Measurements from ENCODE around the gene IARS2.
"Not testable (repeated sequence)": the region's sequence is repeated elsewhere in the genome, so short reads cannot be mapped to it uniquely, and the experiment has no call there.

Gene IARS2

DNA sequence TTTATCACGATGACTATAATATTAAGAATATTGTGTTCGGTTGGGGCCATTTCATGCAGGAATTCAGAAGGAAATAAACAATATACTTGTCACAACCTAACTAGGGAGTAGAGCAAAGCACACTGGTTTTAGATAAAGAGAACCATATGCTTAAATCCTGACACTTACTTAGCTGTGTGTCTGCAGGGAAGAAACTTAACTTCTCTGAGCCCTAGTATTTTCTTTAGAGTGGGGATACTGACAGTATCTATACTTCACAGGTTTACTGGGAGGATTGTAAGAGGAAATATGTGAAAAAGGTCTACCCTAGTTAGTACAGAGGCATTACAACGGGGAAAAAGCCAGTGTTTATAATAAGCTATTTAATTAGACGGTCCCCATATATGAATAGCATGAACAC is 72.9 kb downstream of the IARS2 start:
- DNase-seq (ENCODE audit: low spot score) = no peak

DNA sequence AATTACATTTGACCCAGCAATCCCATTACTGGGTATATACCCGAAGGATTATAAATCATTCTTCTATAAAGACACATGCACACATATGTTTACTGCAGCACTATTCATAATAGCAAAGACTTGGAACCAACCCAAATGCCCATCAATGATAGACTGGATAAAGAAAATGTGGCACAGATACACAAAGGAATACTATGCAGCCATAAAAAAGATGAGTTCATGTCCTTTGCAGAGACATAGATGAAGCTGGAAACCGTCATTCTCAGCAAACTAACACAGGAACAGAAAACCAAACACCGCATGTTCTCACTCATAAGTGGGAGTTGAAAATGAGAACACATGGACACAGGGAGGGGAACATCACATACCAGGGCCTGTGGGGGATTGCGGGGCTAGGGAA is 76.0 kb downstream of the IARS2 start:
- not testable (repeated sequence) for DNase-seq (ENCODE audit: low spot score)

DNA sequence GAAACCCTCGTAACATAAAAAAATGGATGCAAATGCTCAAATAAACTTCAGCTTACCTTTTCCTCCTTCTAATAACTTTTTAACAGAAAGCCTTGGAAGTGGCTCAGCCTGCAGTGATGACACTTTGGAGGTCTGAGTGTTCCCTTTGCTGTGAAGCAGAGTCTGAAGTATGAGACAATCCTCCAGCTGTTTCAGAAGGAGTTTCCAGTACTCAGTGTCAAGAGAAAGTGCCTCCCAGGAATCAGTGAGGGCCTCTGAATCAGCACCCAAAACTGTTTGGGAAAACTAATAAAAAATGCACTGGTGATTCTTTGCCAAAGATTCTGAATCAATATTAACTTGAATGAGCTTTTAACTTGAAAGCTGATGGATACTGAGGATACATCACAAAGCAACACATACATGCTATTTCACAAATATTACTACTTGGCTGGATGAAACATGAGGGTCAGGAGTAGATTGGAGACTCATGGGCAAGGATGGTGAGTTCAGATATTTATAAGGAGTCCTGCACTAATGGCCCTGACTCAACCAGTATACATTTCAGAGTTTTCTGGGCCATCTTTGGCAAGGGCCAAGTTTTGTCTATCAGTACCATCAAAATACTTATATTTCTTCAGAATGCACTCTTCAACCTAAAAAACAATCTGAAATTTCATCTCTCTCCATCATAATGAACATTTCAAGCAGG is 77.0 kb downstream of the IARS2 start:
- DNase-seq (ENCODE audit: low spot score) = no peak

DNA sequence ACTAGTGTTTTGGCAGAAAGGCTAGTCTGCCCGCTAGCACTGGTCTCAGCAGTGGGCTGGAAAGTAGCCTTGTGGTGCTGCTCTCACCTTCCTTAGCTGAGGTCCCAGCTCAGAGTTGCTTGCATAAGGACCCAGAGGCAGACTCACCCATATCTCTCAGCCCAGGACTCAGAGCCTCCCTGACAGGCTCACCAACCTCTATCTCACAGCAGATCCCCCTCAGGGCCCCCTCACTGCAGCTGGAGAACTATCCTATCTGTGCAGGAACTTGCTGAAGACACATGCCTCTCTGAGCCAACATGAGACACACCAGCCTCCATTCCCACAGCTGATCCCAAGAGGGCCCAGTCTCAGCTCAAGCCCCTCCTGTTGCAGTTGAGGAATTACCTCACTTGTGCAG is 82.6 kb downstream of the IARS2 start:
- DNase-seq (ENCODE audit: low spot score) = no peak

- DNase-seq (ENCODE audit: low spot score) = no peak
Observed at GRCh38 chr1:220182111-220182510, 88.2 kb downstream of the IARS2 start.

DNA sequence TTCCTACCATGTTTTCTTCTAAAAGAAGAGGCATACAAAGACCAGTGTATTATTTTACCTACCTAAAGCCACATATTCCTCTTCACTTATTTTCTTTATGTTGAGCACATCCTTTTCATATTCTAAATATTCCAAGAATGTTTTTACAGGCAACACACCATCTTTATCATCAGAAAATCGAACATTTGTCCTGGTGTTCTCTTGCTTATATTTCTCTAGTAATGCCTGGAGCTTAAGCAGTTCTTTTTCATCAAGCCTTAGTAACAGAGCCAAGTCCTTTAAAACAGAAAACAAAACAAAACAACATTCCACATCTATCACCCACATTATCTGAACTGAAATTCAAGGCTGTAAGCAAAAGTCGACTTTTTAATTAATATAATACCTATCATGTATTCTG is 88.7 kb downstream of the IARS2 start:
- no peak for DNase-seq (ENCODE audit: low spot score)

GRCh38 chr1:220184506-220184905 is 90.6 kb downstream of the IARS2 start:
- no peak for DNase-seq (ENCODE audit: low spot score)

GRCh38 chr1:220186752-220187151 is 92.8 kb downstream of the IARS2 start:
- no peak for DNase-seq (ENCODE audit: low spot score)

DNA sequence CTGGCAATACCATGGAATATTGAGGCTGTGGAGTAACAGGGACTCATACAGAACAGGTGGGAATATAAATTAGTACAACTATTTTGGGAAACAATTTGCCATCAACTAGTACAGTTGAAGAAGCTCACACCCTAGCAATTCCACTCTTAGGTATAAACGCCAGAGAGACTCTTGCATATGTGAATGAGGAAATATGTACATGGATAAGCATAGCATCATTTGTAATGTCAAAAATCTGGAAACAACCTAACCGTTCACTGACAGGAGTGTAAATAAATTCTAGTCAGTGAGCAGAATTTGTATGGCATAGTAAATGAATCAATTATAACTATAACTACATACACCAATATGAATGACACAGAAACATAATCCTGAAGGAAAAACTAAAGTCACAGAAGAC is 94.6 kb downstream of the IARS2 start:
- DNase-seq (ENCODE audit: low spot score) = no peak

- DNase-seq (ENCODE audit: low spot score) = peak; percentile 22
Observed at GRCh38 chr1:220189750-220190347, 95.9 kb downstream of the IARS2 start.

GRCh38 chr1:220195701-220196100 is 101.8 kb downstream of the IARS2 start:
- DNase-seq (ENCODE audit: low spot score) = no peak

Measured in globus pallidus (tissue), 1 donor.